GM12865 (cell line): ENCODE measurements around the gene PTF1A.

Experiments used
- DNase-seq: peaks from one replicate; pipeline ENCODE4 v3.0.0; 2010; ENCODE audit warnings: low read depth
- H3K4me3 ChIP-seq: 2 replicates; pipeline ENCODE4 v1.5.1; 2011; ENCODE audit warnings: mild to moderate bottlenecking, low read depth, low read length, control low read depth
- TF ChIP-seq, protein P1 (sequence below): IDR thresholded peaks from 2 replicates; pipeline ENCODE4 v1.5.1; 2011; ENCODE audit warnings: low read length, control low read depth, low read depth, inconsistent platforms; ENCODE audit not compliant: insufficient read depth; ENCODE audit errors: missing control alignments

The PTF1A gene, protein sequence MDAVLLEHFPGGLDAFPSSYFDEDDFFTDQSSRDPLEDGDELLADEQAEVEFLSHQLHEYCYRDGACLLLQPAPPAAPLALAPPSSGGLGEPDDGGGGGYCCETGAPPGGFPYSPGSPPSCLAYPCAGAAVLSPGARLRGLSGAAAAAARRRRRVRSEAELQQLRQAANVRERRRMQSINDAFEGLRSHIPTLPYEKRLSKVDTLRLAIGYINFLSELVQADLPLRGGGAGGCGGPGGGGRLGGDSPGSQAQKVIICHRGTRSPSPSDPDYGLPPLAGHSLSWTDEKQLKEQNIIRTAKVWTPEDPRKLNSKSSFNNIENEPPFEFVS

DNA sequence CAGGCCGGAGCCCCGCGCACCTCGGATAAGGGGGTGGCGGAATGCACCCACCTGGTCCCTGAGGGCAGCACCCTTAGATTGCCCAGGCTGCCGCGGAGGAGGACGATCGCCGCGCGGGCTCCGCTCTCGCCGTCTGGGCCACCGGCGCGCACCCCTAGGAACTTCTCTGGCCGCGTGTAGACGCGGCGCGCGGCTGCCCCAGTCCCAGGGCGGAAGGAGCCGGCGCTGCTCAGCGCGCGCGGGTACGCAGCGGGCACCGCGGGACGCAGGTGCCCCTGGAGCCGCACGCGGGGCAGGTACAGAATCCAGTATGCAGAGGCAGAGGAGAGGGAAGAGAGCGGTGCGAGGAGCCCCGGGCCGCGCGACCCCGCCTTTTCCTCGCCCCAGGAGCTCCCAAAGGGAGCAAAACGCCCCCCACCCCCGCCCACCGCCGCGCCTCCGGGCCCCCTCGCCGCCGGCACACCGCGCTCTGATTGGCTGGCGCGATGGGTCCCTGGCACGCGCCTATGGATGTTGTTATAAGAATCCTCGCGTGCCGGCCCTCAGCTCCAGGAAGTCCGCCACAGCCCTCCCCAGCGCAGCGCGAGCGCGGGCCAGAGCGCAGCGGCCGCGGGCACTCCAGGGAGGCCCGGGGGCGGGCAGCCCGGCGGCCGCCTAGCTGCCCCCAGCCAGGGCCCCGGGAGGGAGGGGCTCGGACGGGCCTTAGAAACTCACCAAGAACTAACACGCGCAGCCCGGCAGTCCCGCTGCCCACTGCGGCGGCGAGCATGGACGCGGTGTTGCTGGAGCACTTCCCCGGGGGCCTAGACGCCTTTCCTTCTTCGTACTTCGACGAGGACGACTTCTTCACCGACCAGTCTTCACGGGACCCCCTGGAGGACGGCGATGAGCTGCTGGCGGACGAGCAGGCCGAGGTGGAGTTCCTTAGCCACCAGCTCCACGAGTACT, at the start of gene PTF1A:
TSS of gene PTF1A (plus strand) at position 549 of the 948 bp plus-strand sequence. CDS start at position 768, 219 bp downstream.
- TF ChIP-seq, protein P1, sequence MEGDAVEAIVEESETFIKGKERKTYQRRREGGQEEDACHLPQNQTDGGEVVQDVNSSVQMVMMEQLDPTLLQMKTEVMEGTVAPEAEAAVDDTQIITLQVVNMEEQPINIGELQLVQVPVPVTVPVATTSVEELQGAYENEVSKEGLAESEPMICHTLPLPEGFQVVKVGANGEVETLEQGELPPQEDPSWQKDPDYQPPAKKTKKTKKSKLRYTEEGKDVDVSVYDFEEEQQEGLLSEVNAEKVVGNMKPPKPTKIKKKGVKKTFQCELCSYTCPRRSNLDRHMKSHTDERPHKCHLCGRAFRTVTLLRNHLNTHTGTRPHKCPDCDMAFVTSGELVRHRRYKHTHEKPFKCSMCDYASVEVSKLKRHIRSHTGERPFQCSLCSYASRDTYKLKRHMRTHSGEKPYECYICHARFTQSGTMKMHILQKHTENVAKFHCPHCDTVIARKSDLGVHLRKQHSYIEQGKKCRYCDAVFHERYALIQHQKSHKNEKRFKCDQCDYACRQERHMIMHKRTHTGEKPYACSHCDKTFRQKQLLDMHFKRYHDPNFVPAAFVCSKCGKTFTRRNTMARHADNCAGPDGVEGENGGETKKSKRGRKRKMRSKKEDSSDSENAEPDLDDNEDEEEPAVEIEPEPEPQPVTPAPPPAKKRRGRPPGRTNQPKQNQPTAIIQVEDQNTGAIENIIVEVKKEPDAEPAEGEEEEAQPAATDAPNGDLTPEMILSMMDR = no peak
- no peak for DNase-seq
- no peak within 1 kb of the TSS for H3K4me3 ChIP-seq

DNA sequence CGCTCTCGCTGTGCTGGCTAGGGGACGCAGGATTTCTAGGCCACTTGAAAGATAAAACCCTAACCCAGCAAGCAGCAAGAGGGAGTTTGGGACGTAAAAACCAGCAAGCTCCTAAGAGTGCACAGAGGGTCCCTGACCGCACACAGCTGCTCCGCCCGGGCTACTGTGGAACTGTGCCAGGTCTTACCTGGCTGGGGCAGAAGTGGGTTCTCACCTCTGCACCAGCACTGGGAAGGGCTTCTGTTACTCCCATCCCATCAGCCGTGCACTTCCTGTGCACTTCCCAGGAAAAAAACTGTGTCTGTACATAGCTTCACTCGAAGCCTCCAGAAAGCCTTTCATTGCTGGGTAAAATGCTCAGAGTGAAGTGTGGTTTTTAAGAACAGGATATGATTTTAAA, 45.9 kb upstream of the PTF1A start:
- DNase-seq = no peak
- no peak overlapping the region for H3K4me3 ChIP-seq
- TF ChIP-seq, protein P1 = no peak

DNA sequence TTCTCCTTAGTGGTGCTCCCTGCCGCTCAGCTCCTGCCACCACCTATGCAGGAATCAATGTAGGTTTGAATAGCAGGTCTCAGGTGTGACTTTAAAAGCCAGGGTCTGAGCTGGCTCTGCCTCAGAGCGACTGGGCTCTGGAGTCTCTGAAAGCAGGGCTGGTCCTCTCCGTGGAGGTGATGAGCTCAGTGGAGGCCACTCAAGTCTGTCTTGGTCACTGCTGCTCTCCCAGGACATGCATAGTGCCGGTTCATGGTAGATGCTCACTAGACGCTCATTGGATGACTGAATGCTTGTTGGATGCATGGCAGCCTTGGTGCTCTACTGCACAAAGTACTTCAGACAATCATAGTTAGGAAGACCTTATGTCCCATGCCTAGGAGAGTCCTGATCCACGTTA, 45.1 kb upstream of the PTF1A start:
- TF ChIP-seq, protein P1 = no peak
- no peak overlapping the region for H3K4me3 ChIP-seq
- DNase-seq = no peak

DNA sequence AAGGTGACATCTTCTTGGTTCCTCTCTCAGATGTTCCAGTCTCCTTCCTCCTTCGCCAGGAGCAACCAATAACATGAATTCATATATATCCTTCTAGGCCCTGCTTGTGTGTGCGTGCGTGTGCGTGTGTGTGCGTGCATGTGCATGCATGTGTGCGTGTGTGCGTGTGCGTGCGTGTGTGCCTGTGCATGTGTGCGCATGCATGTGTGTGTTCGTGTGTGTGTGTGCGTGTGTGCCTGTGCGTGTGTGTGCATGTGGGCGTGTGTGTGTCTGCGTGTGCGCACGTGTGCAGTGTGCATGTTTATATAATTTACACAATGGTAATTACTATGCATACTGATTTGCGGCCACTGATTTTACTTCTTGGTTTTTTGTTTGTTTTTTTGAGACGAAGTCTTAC, 43.9 kb upstream of the PTF1A start:
- no peak for DNase-seq
- TF ChIP-seq, protein P1 = no peak
- H3K4me3 ChIP-seq = no peak overlapping the region

DNA sequence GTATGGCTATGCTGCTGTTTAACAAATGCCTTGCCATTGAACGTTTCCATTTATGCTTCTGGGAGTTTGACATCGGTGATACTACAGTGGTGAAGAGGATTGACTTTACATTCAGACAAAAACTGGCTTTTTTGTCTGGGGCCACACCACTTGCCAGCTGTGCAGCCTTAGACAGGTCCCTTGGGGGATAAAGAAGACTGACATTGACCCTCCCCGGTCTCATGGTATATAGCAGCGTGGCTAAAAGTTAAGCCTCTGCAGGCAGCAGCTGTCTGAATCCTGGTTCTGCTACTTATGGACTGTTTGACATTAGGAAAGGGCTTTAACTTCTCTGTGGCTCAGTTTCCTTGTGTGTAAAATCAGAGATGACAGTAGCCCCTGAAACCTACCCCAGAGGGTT, 42.0 kb upstream of the PTF1A start:
- H3K4me3 ChIP-seq = no peak overlapping the region
- TF ChIP-seq, protein P1 = no peak

DNA sequence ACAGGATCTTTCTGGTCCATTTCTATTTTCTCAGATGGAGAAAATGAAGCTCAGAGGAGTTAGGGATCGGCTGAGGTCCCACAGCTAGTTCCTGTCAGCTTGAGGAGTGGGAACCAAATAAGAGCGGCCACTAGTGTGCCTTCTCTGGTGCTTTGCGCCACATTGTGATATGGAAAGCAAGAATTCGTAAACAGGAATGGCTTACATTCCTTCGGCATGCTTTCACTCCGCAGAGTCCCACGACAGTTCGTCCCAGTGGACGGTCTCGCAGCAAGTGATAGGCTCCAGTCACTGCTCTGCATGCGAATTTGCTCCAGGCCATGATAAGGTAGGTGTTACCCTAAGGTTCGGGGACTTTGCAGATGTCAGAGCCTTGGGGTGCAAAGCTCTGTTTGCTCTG, 41.5 kb upstream of the PTF1A start:
- TF ChIP-seq, protein P1 = no peak
- no peak overlapping the region for H3K4me3 ChIP-seq
- no peak for DNase-seq

More for the DNA sequence above, 42.0 kb upstream of the PTF1A start:
- DNase-seq = no peak
